ENCODE measurements around the gene ZBTB46. TPM values are rescaled to one million over a fixed set of nuclear protein-coding genes. Genes with fewer than 3 reads are reported as not detected.

ZBTB46 gene
- total RNA-seq, 1 experiment from 2014 or later: 18.9 TPM

DNA sequence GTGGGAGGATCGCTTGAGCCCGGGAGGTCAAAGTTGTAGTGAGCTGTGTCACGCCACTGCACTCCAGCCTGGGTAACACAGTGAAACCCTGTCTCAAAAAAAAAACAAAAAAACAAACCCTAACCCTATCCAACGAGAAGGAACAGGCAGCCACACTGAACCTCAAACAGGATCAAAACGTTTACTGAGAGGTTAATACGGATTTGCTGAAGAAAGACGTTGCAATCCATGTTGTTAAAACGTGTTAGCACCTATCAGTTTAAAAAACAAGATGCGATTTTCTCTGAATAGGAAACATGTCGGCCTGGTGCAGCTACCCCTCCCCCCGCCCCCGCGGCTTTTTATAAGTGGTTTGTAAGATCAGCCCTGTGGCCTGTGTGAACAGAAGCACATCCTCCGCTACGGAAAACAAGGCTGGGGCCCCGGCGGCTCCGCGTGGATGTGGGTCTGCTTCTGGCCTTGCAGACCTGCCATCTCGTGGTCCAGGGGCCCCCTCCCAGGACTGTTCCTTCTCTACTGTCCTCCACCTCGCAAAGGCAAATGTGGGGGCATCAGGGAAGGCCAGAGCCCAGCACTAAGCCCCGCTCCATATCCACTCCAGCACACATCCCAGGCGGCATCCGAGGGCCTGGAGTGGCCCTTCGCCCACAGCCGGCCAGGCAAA is 80.1 kb downstream of the ZBTB46 start:
- POLR2A ChIA-PET: no interaction called here
- DNase-seq (ENCODE audit: low spot score) (no peak), ATAC-seq (peak; percentile 10)
- Mint-ChIP-seq H3K27me3 (ENCODE audit: low read depth) (no peaks in the 10 kb centered on the region), H3K9me3 (no peaks in the 10 kb centered on the region), H3K4me1 (peaks cover 10% of the 10 kb centered on the region), H3K27ac (peak overlapping the region; percentile 79), H3K4me3 (no peak overlapping the region), H3K36me3 (no peaks in the 10 kb centered on the region)
- CTCF ChIA-PET: interaction anchor here (0.6 to 4.3 kb wide), 5 partner anchors 10 to 115 kb away, joined by 3 to 29 read pairs (median 6); partner anchors contain the start of gene TPD52L2
- TF ChIP-seq CBFB (CRISPR knock-in tag; IDR thresholded peaks at IDR 0.05; ENCODE audit: low read depth) (no peak), IRF2 (CRISPR knock-in tag; IDR thresholded peaks at IDR 0.05; ENCODE audit: borderline replicate concordance, low read depth) (no peak), SMAD4 (CRISPR knock-in tag; IDR thresholded peaks at IDR 0.05) (no peak), FOXK1 (CRISPR knock-in tag; IDR thresholded peaks at IDR 0.05) (no peak), ZNF317 (CRISPR knock-in tag; IDR thresholded peaks at IDR 0.05; ENCODE audit: borderline replicate concordance, low read depth) (no peak), ZNF671 (CRISPR knock-in tag; IDR thresholded peaks at IDR 0.05) (no peak), TEAD1 (CRISPR knock-in tag; IDR thresholded peaks at IDR 0.05) (no peak), GABPB1 (CRISPR knock-in tag; IDR thresholded peaks at IDR 0.05) (no peak), CREM (CRISPR knock-in tag; IDR thresholded peaks at IDR 0.05) (no peak), NR2C2 (CRISPR knock-in tag; IDR thresholded peaks at IDR 0.05) (no peak)
- TF ChIP-seq, protein P1, sequence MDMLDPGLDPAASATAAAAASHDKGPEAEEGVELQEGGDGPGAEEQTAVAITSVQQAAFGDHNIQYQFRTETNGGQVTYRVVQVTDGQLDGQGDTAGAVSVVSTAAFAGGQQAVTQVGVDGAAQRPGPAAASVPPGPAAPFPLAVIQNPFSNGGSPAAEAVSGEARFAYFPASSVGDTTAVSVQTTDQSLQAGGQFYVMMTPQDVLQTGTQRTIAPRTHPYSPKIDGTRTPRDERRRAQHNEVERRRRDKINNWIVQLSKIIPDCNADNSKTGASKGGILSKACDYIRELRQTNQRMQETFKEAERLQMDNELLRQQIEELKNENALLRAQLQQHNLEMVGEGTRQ (CRISPR knock-in tag; IDR thresholded peaks at IDR 0.05): no peak
- TF ChIP-seq, protein P2, sequence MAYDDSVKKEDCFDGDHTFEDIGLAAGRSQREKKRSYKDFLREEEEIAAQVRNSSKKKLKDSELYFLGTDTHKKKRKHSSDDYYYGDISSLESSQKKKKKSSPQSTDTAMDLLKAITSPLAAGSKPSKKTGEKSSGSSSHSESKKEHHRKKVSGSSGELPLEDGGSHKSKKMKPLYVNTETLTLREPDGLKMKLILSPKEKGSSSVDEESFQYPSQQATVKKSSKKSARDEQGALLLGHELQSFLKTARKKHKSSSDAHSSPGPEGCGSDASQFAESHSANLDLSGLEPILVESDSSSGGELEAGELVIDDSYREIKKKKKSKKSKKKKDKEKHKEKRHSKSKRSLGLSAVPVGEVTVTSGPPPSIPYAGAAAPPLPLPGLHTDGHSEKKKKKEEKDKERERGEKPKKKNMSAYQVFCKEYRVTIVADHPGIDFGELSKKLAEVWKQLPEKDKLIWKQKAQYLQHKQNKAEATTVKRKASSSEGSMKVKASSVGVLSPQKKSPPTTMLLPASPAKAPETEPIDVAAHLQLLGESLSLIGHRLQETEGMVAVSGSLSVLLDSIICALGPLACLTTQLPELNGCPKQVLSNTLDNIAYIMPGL (CRISPR knock-in tag; IDR thresholded peaks at IDR 0.05): no peak
- TF ChIP-seq, protein P3, sequence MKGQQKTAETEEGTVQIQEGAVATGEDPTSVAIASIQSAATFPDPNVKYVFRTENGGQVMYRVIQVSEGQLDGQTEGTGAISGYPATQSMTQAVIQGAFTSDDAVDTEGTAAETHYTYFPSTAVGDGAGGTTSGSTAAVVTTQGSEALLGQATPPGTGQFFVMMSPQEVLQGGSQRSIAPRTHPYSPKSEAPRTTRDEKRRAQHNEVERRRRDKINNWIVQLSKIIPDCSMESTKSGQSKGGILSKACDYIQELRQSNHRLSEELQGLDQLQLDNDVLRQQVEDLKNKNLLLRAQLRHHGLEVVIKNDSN (CRISPR knock-in tag; IDR thresholded peaks at IDR 0.05): no peak
- TF ChIP-seq, protein P4, sequence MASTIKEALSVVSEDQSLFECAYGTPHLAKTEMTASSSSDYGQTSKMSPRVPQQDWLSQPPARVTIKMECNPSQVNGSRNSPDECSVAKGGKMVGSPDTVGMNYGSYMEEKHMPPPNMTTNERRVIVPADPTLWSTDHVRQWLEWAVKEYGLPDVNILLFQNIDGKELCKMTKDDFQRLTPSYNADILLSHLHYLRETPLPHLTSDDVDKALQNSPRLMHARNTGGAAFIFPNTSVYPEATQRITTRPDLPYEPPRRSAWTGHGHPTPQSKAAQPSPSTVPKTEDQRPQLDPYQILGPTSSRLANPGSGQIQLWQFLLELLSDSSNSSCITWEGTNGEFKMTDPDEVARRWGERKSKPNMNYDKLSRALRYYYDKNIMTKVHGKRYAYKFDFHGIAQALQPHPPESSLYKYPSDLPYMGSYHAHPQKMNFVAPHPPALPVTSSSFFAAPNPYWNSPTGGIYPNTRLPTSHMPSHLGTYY (CRISPR knock-in tag; IDR thresholded peaks at IDR 0.05): no peak

DNA sequence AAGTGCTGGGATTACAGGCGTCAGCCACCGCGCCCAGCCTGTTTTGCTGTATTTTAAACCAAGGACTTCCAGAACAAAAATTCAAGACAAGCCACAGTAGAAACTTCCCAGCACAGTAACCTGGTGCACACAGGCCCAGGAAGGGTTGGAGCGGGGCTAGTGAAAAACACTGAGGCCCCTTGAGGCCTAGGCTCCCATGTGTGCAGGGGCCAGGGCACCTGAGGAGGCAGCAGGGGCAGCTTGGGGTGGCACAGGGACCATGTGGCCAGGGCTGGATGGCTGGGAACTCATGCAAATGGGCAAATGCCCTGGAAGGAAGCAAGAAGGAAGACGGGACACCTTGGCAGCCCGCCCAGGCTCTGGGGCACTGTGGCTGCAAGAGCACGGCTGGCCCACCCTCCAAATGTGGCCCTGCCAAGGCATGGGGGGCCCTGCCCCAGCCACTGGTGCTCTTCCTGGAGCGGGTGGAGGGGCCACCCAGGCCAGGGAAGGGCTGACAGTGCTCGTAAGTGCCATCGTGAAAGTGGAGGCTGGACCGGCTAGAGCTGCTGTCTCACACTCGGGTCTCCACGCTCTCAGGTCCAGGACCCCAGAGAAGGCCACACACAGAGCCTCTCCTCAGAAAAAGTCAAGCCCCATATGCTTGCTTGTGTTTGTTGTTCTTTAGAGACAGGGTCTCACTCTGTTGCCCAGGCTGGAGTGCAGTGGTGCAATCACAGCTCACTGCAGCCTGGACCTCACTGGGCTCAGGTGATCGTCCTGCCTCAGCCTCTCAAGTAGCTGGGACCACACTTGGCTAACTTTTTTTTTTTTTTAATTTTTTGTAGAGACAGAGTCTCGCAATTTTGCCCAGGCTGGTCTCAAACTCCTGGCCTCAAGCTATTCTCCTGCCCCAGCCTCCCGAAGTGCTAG is 81.2 kb downstream of the ZBTB46 start:
- peaks cover 10% of the 10 kb centered on the region for H3K4me1 Mint-ChIP-seq
- no peak overlapping the region for H3K4me3 Mint-ChIP-seq
- no peaks in the 10 kb centered on the region for H3K9me3 Mint-ChIP-seq
- ChIA-PET CTCF (interaction anchor here (1.2 to 4.3 kb wide), 4 partner anchors 9 to 224 kb away, joined by 3 to 29 read pairs (median 6); partner anchors contain the start of gene TPD52L2), POLR2A (no interaction called here)
- no peaks in the 10 kb centered on the region for H3K36me3 Mint-ChIP-seq
- TF ChIP-seq RELA (CRISPR knock-in tag; IDR thresholded peaks at IDR 0.05; ENCODE audit: borderline replicate concordance): no peak
- TF ChIP-seq ZNF263 (CRISPR knock-in tag; IDR thresholded peaks at IDR 0.05; ENCODE audit: low read depth): no peak
- TF ChIP-seq, protein P5, sequence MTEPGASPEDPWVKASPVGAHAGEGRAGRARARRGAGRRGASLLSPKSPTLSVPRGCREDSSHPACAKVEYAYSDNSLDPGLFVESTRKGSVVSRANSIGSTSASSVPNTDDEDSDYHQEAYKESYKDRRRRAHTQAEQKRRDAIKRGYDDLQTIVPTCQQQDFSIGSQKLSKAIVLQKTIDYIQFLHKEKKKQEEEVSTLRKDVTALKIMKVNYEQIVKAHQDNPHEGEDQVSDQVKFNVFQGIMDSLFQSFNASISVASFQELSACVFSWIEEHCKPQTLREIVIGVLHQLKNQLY (CRISPR knock-in tag; IDR thresholded peaks at IDR 0.05): no peak
- TF ChIP-seq NR3C1 (CRISPR knock-in tag; conservative IDR thresholded peaks at IDR 0.05; ENCODE audit: low read depth): no peak
- TF ChIP-seq, protein P6, sequence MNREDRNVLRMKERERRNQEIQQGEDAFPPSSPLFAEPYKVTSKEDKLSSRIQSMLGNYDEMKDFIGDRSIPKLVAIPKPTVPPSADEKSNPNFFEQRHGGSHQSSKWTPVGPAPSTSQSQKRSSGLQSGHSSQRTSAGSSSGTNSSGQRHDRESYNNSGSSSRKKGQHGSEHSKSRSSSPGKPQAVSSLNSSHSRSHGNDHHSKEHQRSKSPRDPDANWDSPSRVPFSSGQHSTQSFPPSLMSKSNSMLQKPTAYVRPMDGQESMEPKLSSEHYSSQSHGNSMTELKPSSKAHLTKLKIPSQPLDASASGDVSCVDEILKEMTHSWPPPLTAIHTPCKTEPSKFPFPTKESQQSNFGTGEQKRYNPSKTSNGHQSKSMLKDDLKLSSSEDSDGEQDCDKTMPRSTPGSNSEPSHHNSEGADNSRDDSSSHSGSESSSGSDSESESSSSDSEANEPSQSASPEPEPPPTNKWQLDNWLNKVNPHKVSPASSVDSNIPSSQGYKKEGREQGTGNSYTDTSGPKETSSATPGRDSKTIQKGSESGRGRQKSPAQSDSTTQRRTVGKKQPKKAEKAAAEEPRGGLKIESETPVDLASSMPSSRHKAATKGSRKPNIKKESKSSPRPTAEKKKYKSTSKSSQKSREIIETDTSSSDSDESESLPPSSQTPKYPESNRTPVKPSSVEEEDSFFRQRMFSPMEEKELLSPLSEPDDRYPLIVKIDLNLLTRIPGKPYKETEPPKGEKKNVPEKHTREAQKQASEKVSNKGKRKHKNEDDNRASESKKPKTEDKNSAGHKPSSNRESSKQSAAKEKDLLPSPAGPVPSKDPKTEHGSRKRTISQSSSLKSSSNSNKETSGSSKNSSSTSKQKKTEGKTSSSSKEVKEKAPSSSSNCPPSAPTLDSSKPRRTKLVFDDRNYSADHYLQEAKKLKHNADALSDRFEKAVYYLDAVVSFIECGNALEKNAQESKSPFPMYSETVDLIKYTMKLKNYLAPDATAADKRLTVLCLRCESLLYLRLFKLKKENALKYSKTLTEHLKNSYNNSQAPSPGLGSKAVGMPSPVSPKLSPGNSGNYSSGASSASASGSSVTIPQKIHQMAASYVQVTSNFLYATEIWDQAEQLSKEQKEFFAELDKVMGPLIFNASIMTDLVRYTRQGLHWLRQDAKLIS (CRISPR knock-in tag; IDR thresholded peaks at IDR 0.05; ENCODE audit: borderline replicate concordance): no peak
- no peak for TF ChIP-seq ZNF416 (CRISPR knock-in tag; IDR thresholded peaks at IDR 0.05)
- ATAC-seq (no peak), DNase-seq (ENCODE audit: low spot score) (no peak)
- H3K27me3 Mint-ChIP-seq (ENCODE audit: low read depth): no peaks in the 10 kb centered on the region
- H3K27ac Mint-ChIP-seq: peak overlapping the region; percentile 49; the same call in 1 of the 2 replicates
